Measurements from ENCODE around the gene INTS13.
"Not testable (repeated sequence)": the region's sequence is repeated elsewhere in the genome, so short reads cannot be mapped to it uniquely, and the experiment has no call there.

The INTS13 gene, protein sequence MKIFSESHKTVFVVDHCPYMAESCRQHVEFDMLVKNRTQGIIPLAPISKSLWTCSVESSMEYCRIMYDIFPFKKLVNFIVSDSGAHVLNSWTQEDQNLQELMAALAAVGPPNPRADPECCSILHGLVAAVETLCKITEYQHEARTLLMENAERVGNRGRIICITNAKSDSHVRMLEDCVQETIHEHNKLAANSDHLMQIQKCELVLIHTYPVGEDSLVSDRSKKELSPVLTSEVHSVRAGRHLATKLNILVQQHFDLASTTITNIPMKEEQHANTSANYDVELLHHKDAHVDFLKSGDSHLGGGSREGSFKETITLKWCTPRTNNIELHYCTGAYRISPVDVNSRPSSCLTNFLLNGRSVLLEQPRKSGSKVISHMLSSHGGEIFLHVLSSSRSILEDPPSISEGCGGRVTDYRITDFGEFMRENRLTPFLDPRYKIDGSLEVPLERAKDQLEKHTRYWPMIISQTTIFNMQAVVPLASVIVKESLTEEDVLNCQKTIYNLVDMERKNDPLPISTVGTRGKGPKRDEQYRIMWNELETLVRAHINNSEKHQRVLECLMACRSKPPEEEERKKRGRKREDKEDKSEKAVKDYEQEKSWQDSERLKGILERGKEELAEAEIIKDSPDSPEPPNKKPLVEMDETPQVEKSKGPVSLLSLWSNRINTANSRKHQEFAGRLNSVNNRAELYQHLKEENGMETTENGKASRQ

DNA sequence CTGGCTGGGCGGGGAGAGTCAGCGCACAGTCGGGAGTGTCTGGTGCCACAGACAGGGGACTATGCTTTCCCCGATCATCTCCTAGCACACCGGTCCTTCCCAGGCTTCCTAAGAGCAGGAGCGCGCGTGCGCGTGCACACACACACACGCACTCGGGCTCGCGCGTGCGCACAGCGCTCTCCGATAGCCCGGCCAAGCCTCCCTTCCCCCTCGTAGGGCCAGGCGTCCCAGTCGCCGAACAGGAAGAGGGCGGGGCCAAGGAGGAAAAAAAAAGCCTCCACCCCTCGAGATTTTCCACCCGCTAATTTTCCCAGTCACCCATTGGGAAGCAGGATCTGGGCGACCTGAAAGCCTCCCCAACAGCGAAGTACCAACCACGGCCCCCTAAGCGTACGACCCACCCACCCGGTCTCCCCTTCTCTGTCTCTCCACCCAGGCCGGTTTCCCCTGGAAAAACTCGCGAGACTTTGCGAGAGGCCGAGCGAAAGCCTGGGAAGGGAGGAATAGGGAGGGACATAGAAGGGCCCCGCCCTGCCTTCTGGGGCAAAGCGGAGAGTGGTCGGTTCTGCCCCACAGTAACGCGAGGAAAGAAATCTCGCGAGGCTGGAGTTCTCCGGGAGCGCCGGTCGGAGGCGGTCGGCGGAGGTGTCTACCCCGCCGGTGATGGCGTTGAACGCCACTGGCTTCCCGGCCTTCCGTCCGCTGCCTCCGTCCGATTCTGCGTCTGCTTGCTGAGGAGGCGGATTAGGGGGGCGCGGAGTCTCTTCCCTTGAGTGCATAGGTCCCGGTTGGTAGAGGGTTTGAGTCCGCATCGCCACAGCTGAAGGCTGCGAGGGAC is at the start of gene INTS13, which contains the start of gene FGFR1OP2:
Gene INTS13 (minus strand): TSS at position 119 of the 838 bp plus-strand sequence. CDS start 1,178 bp downstream, outside the sequence.
Gene FGFR1OP2 (plus strand): TSS at position 608 of the 838 bp plus-strand sequence. CDS start 15,689 bp downstream, outside the sequence.
- peak; percentile 97 to 98 for DNase-seq

DNA sequence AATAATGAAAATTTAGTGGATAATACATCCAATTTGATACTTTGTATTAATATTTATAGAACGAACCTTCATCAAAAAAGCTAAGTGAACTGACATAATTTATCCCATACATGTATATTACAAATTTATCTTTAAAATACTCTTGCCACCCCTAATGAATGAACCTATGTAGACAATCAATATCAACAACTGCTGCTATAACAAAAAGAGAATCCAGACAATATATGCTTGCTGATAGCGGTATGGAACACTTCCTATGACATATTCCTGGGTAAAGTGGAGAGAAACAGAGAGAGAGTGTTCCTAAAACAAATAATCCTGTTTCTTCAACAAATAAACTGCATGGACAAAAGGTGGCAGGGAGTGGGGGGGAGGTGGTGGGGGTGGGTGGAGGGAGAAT is 45.1 kb upstream of the INTS13 start:
- no peak for DNase-seq

- DNase-seq, result peak; percentile 92 to 99
These were observed 42.0 kb upstream of the INTS13 start for GRCh38 chr12:26979733-26980132.

DNA sequence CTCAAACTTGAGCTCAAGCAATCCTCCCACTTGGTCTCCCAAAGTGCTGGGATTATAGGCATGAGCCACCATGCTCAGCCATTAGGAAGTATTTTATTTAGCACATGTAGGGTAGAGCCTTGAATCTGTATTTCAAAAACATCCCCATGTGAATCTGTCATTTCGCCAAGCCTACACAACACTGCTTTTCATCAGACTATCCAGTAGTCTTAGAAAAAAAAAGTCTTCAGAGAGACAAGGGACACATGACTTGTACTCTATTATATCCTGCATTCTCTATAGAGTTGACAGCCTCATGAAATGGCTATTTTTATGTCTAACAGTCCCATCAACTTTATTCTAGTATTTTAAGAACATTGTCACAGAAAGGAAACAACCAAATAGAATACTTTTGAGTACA is 41.0 kb upstream of the INTS13 start:
- DNase-seq, result no peak

DNA sequence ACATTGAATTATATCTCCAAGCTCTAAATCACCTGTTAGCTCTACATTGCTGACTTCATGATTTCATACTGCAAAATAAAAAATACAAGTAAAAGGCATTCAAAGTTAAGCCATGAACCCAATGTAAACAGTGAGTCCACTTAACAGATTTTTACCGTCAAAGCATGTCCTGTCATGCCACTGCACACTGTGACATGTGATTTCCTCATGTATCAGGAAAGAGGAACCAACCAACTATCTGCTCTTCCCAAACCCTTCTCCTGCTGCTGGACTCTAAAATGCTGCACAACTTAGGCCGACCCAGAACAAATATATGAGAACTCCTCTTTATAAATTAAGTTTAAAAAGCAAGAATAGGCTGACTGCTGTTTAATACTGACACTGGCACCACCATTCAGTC is 38.9 kb upstream of the INTS13 start:
- no peak for DNase-seq

GRCh38 chr12:26971963-26972362 is 34.2 kb upstream of the INTS13 start:
- DNase-seq, result no peak

- DNase-seq, result no peak
These were observed 32.4 kb upstream of the INTS13 start for GRCh38 chr12:26970136-26970535.

DNA sequence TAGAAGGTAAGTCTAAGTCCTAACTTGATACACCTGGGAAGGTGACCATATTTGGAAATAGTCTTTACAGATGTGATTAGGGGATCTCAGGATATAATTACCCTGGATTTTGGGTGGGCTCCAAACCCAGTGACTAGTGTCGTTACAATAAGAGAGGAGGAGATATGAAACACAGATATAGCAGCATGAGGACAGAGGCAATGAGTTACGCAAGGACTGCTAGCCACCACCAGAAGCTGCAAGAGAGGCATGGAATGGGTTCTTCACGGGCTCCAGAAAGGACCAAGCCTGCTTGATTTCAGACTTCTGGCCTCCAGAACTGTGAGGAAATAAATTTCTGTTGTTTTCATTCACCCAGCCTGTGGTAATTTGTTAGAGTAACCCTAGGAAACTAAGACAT is 29.1 kb upstream of the INTS13 start:
- DNase-seq, result no peak

- no peak for DNase-seq
These were observed 25.6 kb upstream of the INTS13 start for GRCh38 chr12:26963413-26963812.

GRCh38 chr12:26961803-26962202 is 24.0 kb upstream of the INTS13 start:
- DNase-seq, result no peak

GRCh38 chr12:26961391-26961790 is 23.6 kb upstream of the INTS13 start:
- DNase-seq, result not testable (repeated sequence)

DNA sequence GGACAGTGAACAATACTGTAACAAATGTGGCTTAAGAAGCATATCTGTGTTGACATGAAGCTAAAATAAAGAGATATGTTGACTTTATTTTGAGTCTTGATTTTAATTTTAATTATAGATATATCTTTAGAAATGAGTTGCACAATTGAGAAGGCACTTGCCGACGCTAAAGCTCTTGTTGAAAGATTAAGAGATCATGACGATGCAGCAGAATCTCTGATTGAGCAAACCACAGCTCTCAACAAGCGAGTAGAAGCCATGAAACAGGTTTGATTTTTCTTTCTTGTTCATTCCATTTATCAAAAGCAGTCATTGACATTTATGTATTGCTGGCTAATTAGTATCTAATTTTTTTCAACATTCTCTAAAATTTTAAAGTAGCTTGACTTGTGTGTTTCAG is 16.2 kb upstream of the INTS13 start:
- DNase-seq, result no peak

- DNase-seq, result no peak
These were observed 15.7 kb upstream of the INTS13 start for GRCh38 chr12:26953447-26953846.

DNA sequence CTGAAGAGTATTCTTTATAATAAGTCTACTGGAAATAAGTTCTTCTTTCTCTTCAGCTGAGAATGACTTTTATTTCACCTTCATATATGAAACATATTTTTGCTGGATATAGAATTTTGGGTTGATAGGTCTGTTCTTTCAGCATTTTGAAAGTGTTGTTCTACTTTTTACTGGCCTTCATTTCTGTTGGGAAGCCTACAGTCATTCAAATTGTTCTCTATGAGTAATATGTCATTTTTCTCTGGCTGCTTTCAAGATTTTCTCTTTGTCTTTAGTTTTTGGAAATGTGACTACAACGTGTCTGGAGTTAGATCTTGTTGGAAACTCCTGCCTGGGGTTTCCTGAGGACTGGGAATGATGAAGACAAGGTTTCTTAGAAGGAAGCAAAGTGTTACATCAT is 10.5 kb upstream of the INTS13 start:
- no peak for DNase-seq

DNA sequence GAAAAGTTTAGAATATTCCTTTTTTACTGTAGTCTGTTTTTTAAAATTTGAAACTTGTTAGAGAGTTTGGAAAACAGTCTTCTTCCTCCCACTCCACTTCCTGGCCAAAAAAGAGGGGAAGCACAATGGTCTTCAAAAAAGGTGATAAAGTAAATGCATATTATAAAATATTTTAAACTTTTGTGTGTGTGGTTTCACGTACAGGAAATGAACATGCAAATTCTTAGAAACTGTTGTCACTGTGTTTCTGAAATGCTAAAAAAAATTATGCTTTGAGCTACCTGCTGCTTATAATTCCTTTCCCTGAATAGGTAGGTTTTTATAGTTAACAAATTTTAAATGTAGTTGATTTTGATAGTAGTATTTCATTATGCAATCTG is 3.4 kb upstream of the INTS13 start:
- no peak for DNase-seq

DNA sequence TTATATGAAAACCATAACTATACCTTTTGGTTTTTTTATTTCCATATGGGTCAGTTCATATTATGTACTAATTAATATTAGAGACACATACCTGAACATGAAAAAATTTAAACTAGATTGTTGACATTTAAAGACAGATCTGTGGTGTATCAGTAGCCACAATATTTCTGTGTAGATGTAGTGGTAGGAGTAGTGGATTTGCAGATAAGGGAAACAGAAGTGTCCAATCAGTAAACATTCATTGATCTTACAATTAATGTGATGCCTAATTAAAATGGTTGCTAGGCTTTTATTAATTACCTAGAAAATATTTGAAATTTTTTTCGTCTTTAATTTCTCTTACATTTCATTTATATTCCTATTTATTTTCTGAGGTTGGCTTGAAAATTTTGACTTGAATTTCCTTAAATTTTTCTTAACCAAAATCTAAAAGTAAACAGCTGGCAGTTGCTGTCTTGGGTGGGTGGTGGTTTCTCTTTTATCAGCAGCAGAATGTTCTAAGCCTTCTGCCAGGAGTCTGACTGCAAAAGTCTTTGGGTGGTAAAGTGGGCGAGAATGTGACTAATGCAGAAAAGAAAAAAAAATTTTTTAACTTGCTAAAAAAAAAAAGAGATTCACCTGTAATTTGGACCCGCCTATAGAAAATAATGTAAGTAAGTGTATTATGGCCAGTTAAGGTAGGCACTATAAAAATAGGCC is 2.9 kb upstream of the INTS13 start:
- DNase-seq, result no peak

DNA sequence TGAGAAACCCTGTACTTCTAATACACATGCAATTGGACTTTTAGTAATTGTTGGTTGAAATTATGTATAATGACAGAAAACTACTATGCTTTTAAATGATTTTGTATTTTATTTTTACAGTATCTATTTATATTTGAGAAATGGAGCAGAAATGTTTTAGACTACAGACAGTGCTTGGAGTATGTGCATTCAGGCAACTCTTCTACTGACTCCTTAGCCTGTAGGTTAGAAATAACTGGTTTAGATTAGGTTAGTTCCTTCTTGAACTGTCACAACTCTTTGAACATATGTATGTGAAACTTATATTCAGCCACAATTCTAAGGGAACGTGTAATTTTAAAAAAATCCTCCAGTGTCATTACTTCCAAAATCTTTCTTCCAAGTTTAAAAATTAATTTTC is 2.2 kb upstream of the INTS13 start:
- no peak for DNase-seq

DNA sequence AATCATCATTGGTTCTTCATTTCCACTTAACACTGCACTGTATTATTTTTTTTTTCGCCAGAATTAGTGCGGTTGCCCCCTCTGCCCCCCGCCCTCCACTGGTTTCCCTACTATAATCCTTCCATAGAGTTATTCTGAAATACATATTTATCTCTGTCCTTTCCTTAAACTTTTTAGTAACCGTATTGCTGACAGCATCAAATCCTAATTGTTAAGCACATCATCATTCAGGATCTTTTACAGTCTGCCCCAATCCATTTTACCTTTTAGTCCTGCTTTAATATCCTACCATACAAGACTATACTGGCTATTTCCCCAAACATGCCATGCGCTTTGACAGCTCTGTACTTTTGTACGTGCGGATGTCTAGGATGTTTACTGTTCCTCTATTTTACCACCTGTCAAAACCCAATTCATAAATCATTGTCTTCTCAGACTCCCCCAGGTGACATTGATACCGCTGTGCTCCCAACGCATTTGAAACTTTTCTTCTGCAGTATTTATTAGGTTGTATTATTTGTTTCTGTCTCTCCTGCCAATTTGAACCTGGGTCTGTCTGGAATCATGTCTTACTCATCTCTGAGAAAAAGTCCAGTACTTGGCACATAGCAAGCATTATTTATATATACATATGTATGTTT is 1.5 kb upstream of the INTS13 start:
- DNase-seq, result peak in 1 of 2 experiments; percentile 16

DNA sequence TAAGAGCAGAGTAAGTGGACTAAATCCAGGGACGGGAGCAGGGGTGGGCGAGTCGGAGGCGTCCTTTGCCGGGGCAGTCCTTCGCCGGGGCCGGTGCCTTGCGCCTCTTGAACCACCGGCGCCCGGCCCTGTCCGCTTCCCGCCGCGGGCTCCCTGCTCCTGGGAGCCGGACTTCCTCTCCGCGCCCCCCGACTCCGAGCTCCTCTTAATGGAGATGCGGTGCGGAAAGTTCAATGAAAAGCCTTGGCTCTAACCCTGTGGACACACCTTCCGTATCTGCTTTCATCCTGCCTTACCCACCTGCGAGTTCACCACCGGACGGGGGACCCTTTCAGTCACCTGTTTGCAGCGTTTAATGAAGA is 901 bp upstream of the INTS13 start:
- DNase-seq, result peak in 1 of 2 experiments; percentile 39

GRCh38 chr12:26937443-26937862 is 328 bp downstream of the INTS13 start:
- no peak for DNase-seq

- no peak for DNase-seq
These were observed 980 bp downstream of the INTS13 start for GRCh38 chr12:26936559-26937442.
